ENCODE results near the gene NCF2.

The NCF2 gene

GRCh38 chr1:183514235-183514634 lies 76.0 kb downstream of the NCF2 start:
- Histone ChIP-seq H3K36me3 (ENCODE audit: control insufficient read depth in 1 of 2, insufficient read depth in 2 of 2, low read length in 2 of 2) (peaks cover 11 to 23% of the 10 kb centered on the region in 2 donors), H3K4me1 (ENCODE audit: control insufficient read depth in 1 of 2, insufficient read depth in 2 of 2, low read length in 2 of 2) (peaks cover 0 to 13% of the 10 kb centered on the region in 2 donors), H3K4me3 (ENCODE audit: low read depth in 1 of 2, low read length in 2 of 2) (no peak overlapping the region), H3K27me3 (ENCODE audit: control insufficient read depth in 1 of 2, insufficient read depth in 2 of 2, low read length in 2 of 2) (no peaks in the 10 kb centered on the region), H3K27ac (ENCODE audit: low read depth, low read length) (no peak overlapping the region), H3K9me3 (ENCODE audit: control insufficient read depth in 1 of 2, low read length in 2 of 2) (no peaks in the 10 kb centered on the region), H3K9ac (ENCODE audit: low read depth in 1 of 2, low read length in 2 of 2) (no peak overlapping the region)

- Histone ChIP-seq H3K4me1 (ENCODE audit: control insufficient read depth in 1 of 2, insufficient read depth in 2 of 2, low read length in 2 of 2) (peaks cover 0 to 13% of the 10 kb centered on the region in 2 donors), H3K9ac (ENCODE audit: low read depth in 1 of 2, low read length in 2 of 2) (no peak overlapping the region), H3K27me3 (ENCODE audit: control insufficient read depth in 1 of 2, insufficient read depth in 2 of 2, low read length in 2 of 2) (no peaks in the 10 kb centered on the region), H3K4me3 (ENCODE audit: low read depth in 1 of 2, low read length in 2 of 2) (no peak overlapping the region), H3K27ac (ENCODE audit: low read depth, low read length) (no peak overlapping the region), H3K9me3 (ENCODE audit: control insufficient read depth in 1 of 2, low read length in 2 of 2) (no peaks in the 10 kb centered on the region), H3K36me3 (ENCODE audit: control insufficient read depth in 1 of 2, insufficient read depth in 2 of 2, low read length in 2 of 2) (peaks cover 5 to 8% of the 10 kb centered on the region in 2 donors)
Observed at GRCh38 chr1:183512450-183512849, 77.8 kb downstream of the NCF2 start.

GRCh38 chr1:183508694-183509093 lies 81.6 kb downstream of the NCF2 start:
- Histone ChIP-seq H3K27me3 (ENCODE audit: control insufficient read depth in 1 of 2, insufficient read depth in 2 of 2, low read length in 2 of 2) (no peaks in the 10 kb centered on the region), H3K9me3 (ENCODE audit: control insufficient read depth in 1 of 2, low read length in 2 of 2) (no peaks in the 10 kb centered on the region), H3K27ac (ENCODE audit: low read depth, low read length) (no peak overlapping the region), H3K4me1 (ENCODE audit: control insufficient read depth in 1 of 2, insufficient read depth in 2 of 2, low read length in 2 of 2) (peaks cover 0 to 10% of the 10 kb centered on the region in 2 donors), H3K9ac (ENCODE audit: low read depth in 1 of 2, low read length in 2 of 2) (no peak overlapping the region), H3K4me3 (ENCODE audit: low read depth in 1 of 2, low read length in 2 of 2) (no peak overlapping the region), H3K36me3 (ENCODE audit: control insufficient read depth in 1 of 2, insufficient read depth in 2 of 2, low read length in 2 of 2) (no peaks in the 10 kb centered on the region)

GRCh38 chr1:183506561-183506960 lies 83.7 kb downstream of the NCF2 start:
- H3K9me3 ChIP-seq (ENCODE audit: control insufficient read depth in 1 of 2, low read length in 2 of 2): no peaks in the 10 kb centered on the region
- H3K4me1 ChIP-seq (ENCODE audit: control insufficient read depth in 1 of 2, insufficient read depth in 2 of 2, low read length in 2 of 2): peaks cover 7 to 20% of the 10 kb centered on the region in 2 donors
- no peaks in the 10 kb centered on the region for H3K36me3 ChIP-seq (ENCODE audit: control insufficient read depth in 1 of 2, insufficient read depth in 2 of 2, low read length in 2 of 2)
- no peak overlapping the region for H3K4me3 ChIP-seq (ENCODE audit: low read depth in 1 of 2, low read length in 2 of 2)
- no peaks in the 10 kb centered on the region for H3K27me3 ChIP-seq (ENCODE audit: control insufficient read depth in 1 of 2, insufficient read depth in 2 of 2, low read length in 2 of 2)
- H3K9ac ChIP-seq (ENCODE audit: low read depth in 1 of 2, low read length in 2 of 2): no peak overlapping the region
- H3K27ac ChIP-seq (ENCODE audit: low read depth, low read length): no peak overlapping the region
